SK-N-SH treated with all-trans-retinoic acid at 6 μM for 48 hours (cell line): Measurements from ENCODE around the gene VWC2L.

Experiments used
- BACH2 ChIP-seq: fragments of 250-450 bp; sonication (Bioruptor Pico); IDR thresholded peaks from 2 replicates; pipeline ENCODE4 v1.9.0; 2021; ENCODE audit warnings: mild to moderate bottlenecking, borderline replicate concordance
- ISL1 ChIP-seq: fragments of 250-450 bp; sonication (Bioruptor Pico); IDR thresholded peaks from 2 replicates; pipeline ENCODE4 v2.1.2; 2022; ENCODE audit warnings: mild to moderate bottlenecking, moderate library complexity
- PPARA ChIP-seq: fragments of 250-450 bp; sonication (Bioruptor Pico); IDR thresholded peaks from 2 replicates; pipeline ENCODE4 v1.5.0; 2020; ENCODE audit warnings: mild to moderate bottlenecking, borderline replicate concordance
- RARB ChIP-seq: fragments of 250-450 bp; sonication (Bioruptor Pico); IDR thresholded peaks from 2 replicates; pipeline ENCODE4 v1.8.0; 2021; ENCODE audit warnings: mild to moderate bottlenecking, moderate library complexity
- SNAI2 ChIP-seq: fragments of 250-450 bp; sonication (Bioruptor Pico); IDR thresholded peaks from 2 replicates; pipeline ENCODE4 v1.5.0; 2020; ENCODE audit warnings: mild to moderate bottlenecking, moderate library complexity
- ZFP3 ChIP-seq: fragments of 250-450 bp; sonication (Bioruptor Pico); IDR thresholded peaks from 2 replicates; pipeline ENCODE4 v1.5.0; 2020; ENCODE audit warnings: mild to moderate bottlenecking, moderate library complexity
- ZFP30 ChIP-seq: fragments of 450-650 bp; formaldehyde crosslinking; IDR thresholded peaks from 2 replicates; pipeline ENCODE4 v1.5.0; 2022; ENCODE audit warnings: mild to moderate bottlenecking, moderate library complexity
- ZNF8 ChIP-seq: fragments of 450-650 bp; formaldehyde crosslinking; IDR thresholded peaks from 2 replicates; pipeline ENCODE4 v1.5.0; 2020; ENCODE audit warnings: mild to moderate bottlenecking, moderate library complexity
- TF ChIP-seq, protein P1 (sequence below): fragments of 250-450 bp; sonication (Bioruptor Pico); IDR thresholded peaks from 2 replicates; pipeline ENCODE4 v1.5.1; 2020; ENCODE audit warnings: low read depth, mild to moderate bottlenecking, moderate library complexity

DNA sequence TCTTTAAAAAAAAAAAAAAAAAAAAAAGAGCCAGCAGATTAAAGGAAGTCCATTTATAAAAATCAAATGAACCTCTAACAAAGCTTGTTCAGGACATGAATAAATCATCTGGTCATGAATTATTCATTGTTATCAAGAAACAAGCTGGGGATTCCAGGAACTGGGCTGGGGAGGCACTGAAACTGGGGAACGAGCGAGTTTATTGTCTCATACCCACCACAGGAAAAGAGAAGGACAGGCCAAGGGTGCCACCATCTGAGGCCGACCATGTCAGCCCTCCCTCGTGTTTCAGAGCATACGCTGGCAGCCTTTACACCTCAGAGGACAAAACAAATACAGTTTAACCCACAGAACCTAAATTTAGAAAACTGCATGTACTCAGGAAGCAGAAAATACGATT, 164.2 kb downstream of the VWC2L start:
- TF ChIP-seq RARB (CRISPR knock-in tag), result no peak
- no peak for TF ChIP-seq ZFP3 (CRISPR knock-in tag)
- TF ChIP-seq ISL1 (CRISPR knock-in tag), result no peak
- no peak for TF ChIP-seq ZNF8 (CRISPR knock-in tag)
- TF ChIP-seq PPARA (CRISPR knock-in tag), result no peak
- TF ChIP-seq, protein P1, sequence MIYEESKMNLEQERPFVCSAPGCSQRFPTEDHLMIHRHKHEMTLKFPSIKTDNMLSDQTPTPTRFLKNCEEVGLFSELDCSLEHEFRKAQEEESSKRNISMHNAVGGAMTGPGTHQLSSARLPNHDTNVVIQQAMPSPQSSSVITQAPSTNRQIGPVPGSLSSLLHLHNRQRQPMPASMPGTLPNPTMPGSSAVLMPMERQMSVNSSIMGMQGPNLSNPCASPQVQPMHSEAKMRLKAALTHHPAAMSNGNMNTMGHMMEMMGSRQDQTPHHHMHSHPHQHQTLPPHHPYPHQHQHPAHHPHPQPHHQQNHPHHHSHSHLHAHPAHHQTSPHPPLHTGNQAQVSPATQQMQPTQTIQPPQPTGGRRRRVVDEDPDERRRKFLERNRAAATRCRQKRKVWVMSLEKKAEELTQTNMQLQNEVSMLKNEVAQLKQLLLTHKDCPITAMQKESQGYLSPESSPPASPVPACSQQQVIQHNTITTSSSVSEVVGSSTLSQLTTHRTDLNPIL, result no peak
- TF ChIP-seq BACH2 (CRISPR knock-in tag), result no peak
- TF ChIP-seq SNAI2 (CRISPR knock-in tag), result no peak
- no peak for TF ChIP-seq ZFP30 (CRISPR knock-in tag)
